Effector memory CD8-positive, alpha-beta T cell (primary cell): ENCODE data around the gene STARD13.
A peak's percentile ranks its signal among the peaks of the same experiment; 100 is the strongest.

Experiments
- ATAC-seq: fragments of 150-1000 bp; cut with Tn5 transposase; replicated peaks from 2 replicates; pipeline ENCODE4 v1.10.0; 2021; ENCODE audit warnings: mild to moderate bottlenecking, moderate library complexity
- DNase-seq, 3 experiments: peaks; one replicate each; pipeline ENCODE4 v3.0.0; 2021
- H3K27ac Mint-ChIP-seq, 2 donors: one replicate each; pipeline ENCODE4 v1.8.0; 2022; ENCODE audit warnings: mild to moderate bottlenecking in 2 of 2, mixed read lengths in 2 of 2, moderate library complexity in 2 of 2
- H3K27me3 Mint-ChIP-seq, 2 donors: one replicate each; pipeline ENCODE4 v1.8.0; 2022; ENCODE audit warnings: mixed read lengths in 2 of 2
- H3K36me3 Mint-ChIP-seq: one replicate; pipeline ENCODE4 v1.8.0; 2022; ENCODE audit warnings: mild to moderate bottlenecking, moderate library complexity, mixed read lengths; ENCODE audit not compliant: insufficient read depth
- H3K4me1 Mint-ChIP-seq, 2 donors: one replicate each; pipeline ENCODE4 v1.8.0; 2022; ENCODE audit warnings: low read depth in 2 of 2, mixed read lengths in 2 of 2
- H3K4me3 Mint-ChIP-seq, 2 donors: one replicate each; pipeline ENCODE4 v1.8.0; 2022; ENCODE audit warnings: mild to moderate bottlenecking in 2 of 2, mixed read lengths in 2 of 2, moderate library complexity in 2 of 2
- H3K9me3 Mint-ChIP-seq, 2 donors: one replicate each; pipeline ENCODE4 v1.8.0; 2022; ENCODE audit warnings: mixed read lengths in 2 of 2

Gene STARD13

GRCh38 chr13:33318037-33318436, 32.5 kb upstream of the STARD13 start:
- Mint-ChIP-seq H3K27ac (no peak overlapping the region), H3K4me3 (no peak overlapping the region), H3K4me1 (no peaks in the 10 kb centered on the region), H3K9me3 (peaks cover 0 to 3% of the 10 kb centered on the region in 2 donors), H3K27me3 (peaks cover 20 to 22% of the 10 kb centered on the region in 2 donors), H3K36me3 (no peaks in the 10 kb centered on the region)
- ATAC-seq, result no peak
- DNase-seq, result no peak

- H3K9me3 Mint-ChIP-seq, result peaks cover 0 to 3% of the 10 kb centered on the region in 2 donors
- no peak overlapping the region for H3K27ac Mint-ChIP-seq
- peaks cover 20 to 22% of the 10 kb centered on the region in 2 donors for H3K27me3 Mint-ChIP-seq
- H3K36me3 Mint-ChIP-seq, result no peaks in the 10 kb centered on the region
- no peak for DNase-seq
- ATAC-seq, result no peak
- no peaks in the 10 kb centered on the region for H3K4me1 Mint-ChIP-seq
- no peak overlapping the region for H3K4me3 Mint-ChIP-seq
These were observed 31.3 kb upstream of the STARD13 start for GRCh38 chr13:33316890-33317289.

- Mint-ChIP-seq H3K9me3 (peaks cover 0 to 3% of the 10 kb centered on the region in 2 donors), H3K36me3 (no peaks in the 10 kb centered on the region), H3K27me3 (peaks cover 22 to 27% of the 10 kb centered on the region in 2 donors), H3K4me1 (no peaks in the 10 kb centered on the region), H3K27ac (no peak overlapping the region), H3K4me3 (no peak overlapping the region)
- DNase-seq, result no peak
- no peak for ATAC-seq
These were observed 27.9 kb upstream of the STARD13 start for GRCh38 chr13:33313504-33313903.

- no peak overlapping the region for H3K27ac Mint-ChIP-seq
- H3K27me3 Mint-ChIP-seq, result peaks cover 22 to 27% of the 10 kb centered on the region in 2 donors
- DNase-seq, result no peak
- H3K9me3 Mint-ChIP-seq, result peaks cover 0 to 3% of the 10 kb centered on the region in 2 donors
- H3K4me1 Mint-ChIP-seq, result no peaks in the 10 kb centered on the region
- no peak for ATAC-seq
- H3K4me3 Mint-ChIP-seq, result no peak overlapping the region
- no peaks in the 10 kb centered on the region for H3K36me3 Mint-ChIP-seq
These were observed 27.3 kb upstream of the STARD13 start for GRCh38 chr13:33312861-33313212.

GRCh38 chr13:33312150-33312860, 26.8 kb upstream of the STARD13 start:
- no peak for ATAC-seq
- peaks cover 18 to 25% of the 10 kb centered on the region in 2 donors for H3K27me3 Mint-ChIP-seq
- H3K36me3 Mint-ChIP-seq, result no peaks in the 10 kb centered on the region
- peaks cover 0 to 1% of the 10 kb centered on the region in 2 donors for H3K9me3 Mint-ChIP-seq
- no peak for DNase-seq
- no peaks in the 10 kb centered on the region for H3K4me1 Mint-ChIP-seq
- H3K27ac Mint-ChIP-seq, result no peak overlapping the region
- H3K4me3 Mint-ChIP-seq, result no peak overlapping the region

- Mint-ChIP-seq H3K9me3 (no peaks in the 10 kb centered on the region), H3K4me1 (no peaks in the 10 kb centered on the region)
These were observed 25.5 kb upstream of the STARD13 start for GRCh38 chr13:33311040-33311439.

GRCh38 chr13:33310245-33311038, 24.9 kb upstream of the STARD13 start:
- H3K9me3 Mint-ChIP-seq, result no peaks in the 10 kb centered on the region
- no peaks in the 10 kb centered on the region for H3K36me3 Mint-ChIP-seq
- no peak for ATAC-seq
- H3K4me3 Mint-ChIP-seq, result no peak overlapping the region
- no peaks in the 10 kb centered on the region for H3K4me1 Mint-ChIP-seq
- H3K27me3 Mint-ChIP-seq, result peaks cover 11 to 21% of the 10 kb centered on the region in 2 donors
- H3K27ac Mint-ChIP-seq, result no peak overlapping the region
- DNase-seq, result no peak

More at GRCh38 chr13:33311040-33311439, 25.5 kb upstream of the STARD13 start:
- no peaks in the 10 kb centered on the region for H3K36me3 Mint-ChIP-seq
- no peak overlapping the region for H3K4me3 Mint-ChIP-seq
- peaks cover 11 to 21% of the 10 kb centered on the region in 2 donors for H3K27me3 Mint-ChIP-seq
- H3K27ac Mint-ChIP-seq, result no peak overlapping the region
- DNase-seq, result no peak
- no peak for ATAC-seq

GRCh38 chr13:33308863-33309262, 23.3 kb upstream of the STARD13 start:
- H3K4me1 Mint-ChIP-seq, result no peaks in the 10 kb centered on the region
- no peak for ATAC-seq
- H3K27ac Mint-ChIP-seq, result no peak overlapping the region
- no peak overlapping the region for H3K4me3 Mint-ChIP-seq
- no peaks in the 10 kb centered on the region for H3K36me3 Mint-ChIP-seq
- no peaks in the 10 kb centered on the region for H3K9me3 Mint-ChIP-seq
- H3K27me3 Mint-ChIP-seq, result peaks cover 8 to 24% of the 10 kb centered on the region in 2 donors
- DNase-seq, result no peak

- Mint-ChIP-seq H3K36me3 (no peaks in the 10 kb centered on the region), H3K9me3 (no peaks in the 10 kb centered on the region), H3K4me1 (no peaks in the 10 kb centered on the region), H3K4me3 (no peak overlapping the region), H3K27ac (no peak overlapping the region), H3K27me3 (peaks cover 0 to 17% of the 10 kb centered on the region in 2 donors)
- ATAC-seq (no peak), DNase-seq (no peak)
These were observed 22.3 kb upstream of the STARD13 start for GRCh38 chr13:33307843-33308242.

GRCh38 chr13:33303855-33304597, 18.5 kb upstream of the STARD13 start:
- Mint-ChIP-seq H3K27ac (no peak overlapping the region), H3K9me3 (no peaks in the 10 kb centered on the region), H3K4me3 (no peak overlapping the region), H3K27me3 (peaks cover 0 to 14% of the 10 kb centered on the region in 2 donors), H3K36me3 (no peaks in the 10 kb centered on the region), H3K4me1 (no peaks in the 10 kb centered on the region)
- DNase-seq (no peak), ATAC-seq (no peak)

- Mint-ChIP-seq H3K36me3 (no peaks in the 10 kb centered on the region), H3K27ac (no peak overlapping the region), H3K4me1 (no peaks in the 10 kb centered on the region), H3K27me3 (peaks cover 11 to 19% of the 10 kb centered on the region in 2 donors), H3K9me3 (no peaks in the 10 kb centered on the region), H3K4me3 (no peak overlapping the region)
- ATAC-seq, result no peak
- DNase-seq, result no peak
These were observed 14.1 kb upstream of the STARD13 start for GRCh38 chr13:33299626-33300025.

- no peak overlapping the region for H3K4me3 Mint-ChIP-seq
- no peak for DNase-seq
- no peaks in the 10 kb centered on the region for H3K9me3 Mint-ChIP-seq
- H3K27ac Mint-ChIP-seq, result no peak overlapping the region
- H3K4me1 Mint-ChIP-seq, result peaks cover 4 to 6% of the 10 kb centered on the region in 2 donors
- ATAC-seq, result no peak
- no peaks in the 10 kb centered on the region for H3K36me3 Mint-ChIP-seq
- peaks cover 16 to 19% of the 10 kb centered on the region in 2 donors for H3K27me3 Mint-ChIP-seq
These were observed 11.4 kb upstream of the STARD13 start for GRCh38 chr13:33296793-33297425.

GRCh38 chr13:33292712-33293111, 7.2 kb upstream of the STARD13 start:
- no peak overlapping the region for H3K27ac Mint-ChIP-seq
- no peak for ATAC-seq
- no peaks in the 10 kb centered on the region for H3K9me3 Mint-ChIP-seq
- DNase-seq, result no peak
- peak overlapping the region; percentile 39 to 50 for H3K4me3 Mint-ChIP-seq
- no peaks in the 10 kb centered on the region for H3K36me3 Mint-ChIP-seq
- H3K27me3 Mint-ChIP-seq, result peaks cover 13 to 43% of the 10 kb centered on the region in 2 donors
- peaks cover 4 to 6% of the 10 kb centered on the region in 2 donors for H3K4me1 Mint-ChIP-seq
